Left hindlimb (tissue), 1 donor: ENCODE data around the gene MID1.

Source experiments
- DNase-seq: peaks from one replicate; pipeline ENCODE4 v3.0.0-alpha.2; 2018

MID1 gene

DNA sequence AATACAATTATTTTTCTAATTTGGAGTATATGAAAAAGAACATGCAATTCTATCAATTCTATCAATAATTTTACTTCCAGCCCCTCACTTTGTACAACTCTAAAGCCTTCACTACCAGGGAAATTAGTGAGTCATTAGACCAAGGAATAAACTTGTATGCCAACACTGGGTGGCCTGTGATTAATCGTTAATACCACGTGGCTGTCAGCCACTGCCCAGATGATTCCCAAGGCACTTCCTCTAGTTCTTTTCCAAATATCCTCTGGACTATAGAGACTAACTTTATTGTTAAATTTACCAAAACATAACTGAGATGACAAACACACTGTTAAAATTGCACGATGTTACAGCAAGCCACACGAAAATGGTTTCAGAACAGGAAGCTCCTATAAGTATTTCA lies 45.7 kb downstream of the MID1 start:
- DNase-seq: no peak

GRCh38 chrX:10571260-10571659 lies 49.1 kb downstream of the MID1 start:
- no peak for DNase-seq

GRCh38 chrX:10570601-10571000 lies 49.8 kb downstream of the MID1 start:
- no peak for DNase-seq

GRCh38 chrX:10569946-10570345 lies 50.4 kb downstream of the MID1 start:
- DNase-seq: no peak

GRCh38 chrX:10568428-10568827 lies 52.0 kb downstream of the MID1 start:
- no peak for DNase-seq

DNA sequence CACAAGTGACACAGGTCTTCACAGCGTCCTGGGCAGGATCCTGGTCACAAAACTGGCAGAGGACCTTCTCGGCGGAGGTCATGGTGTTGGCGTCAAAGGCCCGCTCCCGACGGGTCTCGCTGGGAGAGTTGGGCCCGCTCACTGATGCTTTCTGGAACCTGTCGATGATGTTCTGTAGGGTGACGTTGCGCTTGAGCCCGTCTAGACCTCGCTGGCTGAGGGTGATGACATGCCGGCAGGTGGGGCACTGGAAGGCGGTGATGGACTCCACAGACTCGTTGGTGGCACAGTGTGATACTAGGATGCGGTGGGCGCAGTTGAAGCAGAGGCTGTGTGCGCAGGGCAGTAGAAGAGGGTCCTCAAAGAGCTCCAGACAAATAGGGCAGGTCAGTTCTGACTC lies 53.2 kb downstream of the MID1 start:
- DNase-seq: no peak

GRCh38 chrX:10566716-10567097 lies 53.7 kb downstream of the MID1 start:
- DNase-seq: no peak

DNA sequence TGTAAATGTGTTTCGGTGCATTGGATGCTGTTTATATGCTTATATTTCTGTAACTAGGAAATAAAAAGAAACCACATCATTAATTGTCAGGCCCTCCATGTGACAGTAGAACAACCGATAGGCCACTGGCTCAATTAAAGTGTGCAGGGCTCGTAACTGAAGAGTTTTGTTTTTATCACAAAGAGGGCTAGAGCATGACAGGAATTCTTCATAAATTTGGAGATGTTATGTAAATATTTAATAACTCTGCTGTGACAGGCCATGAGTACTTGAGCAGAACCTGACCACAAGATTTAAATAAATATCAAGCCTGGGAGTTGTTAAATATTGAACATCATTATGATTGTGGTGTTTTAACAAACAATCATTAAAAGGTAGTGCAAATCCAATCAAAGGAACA lies 55.9 kb downstream of the MID1 start:
- DNase-seq: no peak

DNA sequence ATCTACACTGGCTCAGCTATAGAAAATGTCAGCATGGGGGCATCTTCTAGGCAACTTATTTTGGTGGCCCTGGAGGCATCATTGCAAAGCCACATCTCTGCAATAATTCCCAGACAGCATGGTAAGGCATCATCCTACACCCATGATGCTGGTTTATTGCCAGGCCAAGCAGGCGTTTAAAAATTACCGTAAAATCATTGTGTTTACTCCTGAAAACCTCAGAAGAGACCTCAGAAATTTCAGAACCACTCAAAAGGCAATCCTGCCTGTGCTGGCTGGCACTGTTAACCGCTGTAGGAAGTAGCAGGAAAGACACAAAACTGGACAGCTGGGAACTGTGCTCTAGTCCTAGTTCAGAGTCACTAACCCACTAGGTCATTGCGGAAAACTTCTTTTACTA lies 63.2 kb downstream of the MID1 start:
- no peak for DNase-seq

GRCh38 chrX:10556405-10556804 lies 64.0 kb downstream of the MID1 start:
- no peak for DNase-seq

DNA sequence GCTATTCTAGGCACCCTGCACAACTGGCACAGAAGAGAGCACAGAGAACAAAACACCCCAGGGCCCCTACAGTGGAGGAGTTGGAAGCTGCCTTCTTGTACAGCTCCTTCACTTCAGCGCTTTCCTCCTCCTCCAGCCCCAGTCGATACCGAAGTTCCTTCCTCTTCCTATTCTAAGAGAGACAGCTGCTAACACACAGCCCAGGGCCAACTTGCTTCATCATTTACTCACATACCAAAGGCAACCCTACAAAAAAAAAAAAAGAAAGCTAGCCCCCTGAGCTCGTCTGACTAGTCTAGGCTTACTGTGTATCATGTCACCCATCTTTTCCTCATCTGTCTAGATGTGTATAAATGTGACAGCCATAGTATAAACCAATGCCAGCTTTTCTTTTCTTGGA lies 64.5 kb downstream of the MID1 start:
- no peak for DNase-seq

GRCh38 chrX:10554612-10555270 lies 65.6 kb downstream of the MID1 start:
- no peak for DNase-seq

- no peak for DNase-seq
These were observed 71.1 kb downstream of the MID1 start for GRCh38 chrX:10549280-10549679.

DNA sequence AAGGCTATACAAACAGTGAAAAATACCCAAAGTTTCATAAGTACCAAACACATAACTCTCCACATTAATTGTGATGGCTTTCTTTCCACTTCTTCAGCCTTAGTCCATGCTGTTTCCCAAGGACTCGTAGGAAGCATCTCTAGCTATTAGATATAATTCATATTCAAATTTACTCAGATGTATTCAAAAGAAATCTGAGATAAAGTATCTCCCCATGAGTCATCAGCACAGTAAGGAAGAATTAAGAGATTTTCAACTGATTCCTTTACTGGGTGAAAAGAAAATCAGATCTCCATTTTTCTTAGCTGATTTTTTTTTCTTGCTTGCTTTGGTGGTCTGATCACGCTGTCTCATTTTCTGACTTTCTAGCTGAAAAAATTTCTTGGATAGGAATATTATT lies 71.7 kb downstream of the MID1 start:
- DNase-seq: no peak

DNA sequence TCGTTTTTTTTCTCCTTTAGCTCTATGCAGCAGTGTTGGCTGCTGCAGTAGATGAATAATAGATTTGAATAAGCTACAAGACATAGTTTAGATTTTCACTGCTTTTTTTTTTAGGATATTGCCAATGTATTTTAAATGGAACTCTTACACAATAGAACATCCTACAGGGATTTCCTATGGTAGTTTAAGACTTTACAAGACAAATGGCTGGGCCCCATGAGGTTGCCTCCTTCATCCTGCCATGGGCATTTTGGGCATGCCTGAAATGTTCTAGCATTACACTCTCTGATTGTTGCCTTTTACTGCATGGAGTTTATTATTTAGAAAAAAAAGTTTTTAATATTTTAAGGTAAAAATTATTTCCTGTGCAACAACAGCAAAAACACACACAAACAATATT lies 74.5 kb downstream of the MID1 start:
- DNase-seq: no peak

DNA sequence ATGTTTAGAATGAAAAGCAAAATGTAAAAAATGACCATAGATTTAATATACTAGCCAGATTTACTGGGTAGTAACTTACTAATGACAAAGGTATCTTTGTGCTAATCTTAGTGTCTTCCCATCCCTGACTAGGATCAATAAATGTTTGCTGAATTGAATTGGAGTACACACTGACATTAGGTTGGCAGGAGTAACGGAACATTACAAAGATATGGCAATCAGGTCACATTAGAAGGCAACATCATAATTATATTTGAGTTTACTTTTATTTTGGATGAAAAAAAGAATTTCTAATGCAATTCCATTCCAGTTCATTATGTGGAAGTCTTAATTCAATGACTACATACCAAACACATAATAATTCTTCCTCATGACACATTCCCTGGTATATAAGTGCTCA lies 77.8 kb downstream of the MID1 start:
- DNase-seq: no peak

DNA sequence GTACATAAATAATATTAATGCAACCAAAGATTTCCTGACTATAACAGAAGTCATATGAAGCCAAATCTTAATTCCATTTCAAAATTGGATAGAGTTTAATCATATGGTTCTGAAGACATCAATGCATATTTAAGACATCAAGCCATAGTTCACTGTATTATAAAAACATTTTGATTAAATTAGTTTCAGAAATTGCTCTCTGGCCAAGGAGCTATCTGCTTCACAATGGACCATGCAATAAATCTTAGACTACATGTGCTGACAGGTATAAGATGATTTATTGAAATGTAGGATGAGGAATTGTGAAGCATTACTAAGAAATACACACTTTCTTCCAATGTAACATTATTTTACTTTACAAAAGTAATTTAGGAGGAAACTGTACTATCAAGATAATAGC lies 81.6 kb downstream of the MID1 start:
- DNase-seq: no peak

DNA sequence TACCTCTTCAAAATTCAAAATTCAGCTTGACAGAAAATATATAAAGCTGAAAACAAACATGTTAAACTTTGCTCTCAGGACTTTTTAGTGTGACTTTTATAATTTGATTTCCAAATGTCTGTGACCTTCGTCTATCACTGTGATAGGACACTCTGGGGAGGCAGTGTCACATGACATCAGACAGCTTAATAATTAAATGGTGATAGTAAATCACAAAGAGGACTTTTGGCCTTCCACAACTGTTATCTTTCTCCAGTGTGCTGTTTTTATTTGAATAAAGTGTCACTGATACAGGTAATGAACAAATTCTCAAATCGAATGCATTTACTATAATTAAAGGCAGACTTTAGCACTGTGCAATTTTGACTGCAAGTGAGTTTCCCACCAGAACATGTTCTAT lies 83.1 kb downstream of the MID1 start:
- no peak for DNase-seq

- no peak for DNase-seq
These were observed 83.6 kb downstream of the MID1 start for GRCh38 chrX:10536744-10537143.

- no peak for DNase-seq
These were observed 85.8 kb downstream of the MID1 start for GRCh38 chrX:10534611-10535010.

GRCh38 chrX:10533696-10534365 lies 86.6 kb downstream of the MID1 start:
- DNase-seq: no peak

DNA sequence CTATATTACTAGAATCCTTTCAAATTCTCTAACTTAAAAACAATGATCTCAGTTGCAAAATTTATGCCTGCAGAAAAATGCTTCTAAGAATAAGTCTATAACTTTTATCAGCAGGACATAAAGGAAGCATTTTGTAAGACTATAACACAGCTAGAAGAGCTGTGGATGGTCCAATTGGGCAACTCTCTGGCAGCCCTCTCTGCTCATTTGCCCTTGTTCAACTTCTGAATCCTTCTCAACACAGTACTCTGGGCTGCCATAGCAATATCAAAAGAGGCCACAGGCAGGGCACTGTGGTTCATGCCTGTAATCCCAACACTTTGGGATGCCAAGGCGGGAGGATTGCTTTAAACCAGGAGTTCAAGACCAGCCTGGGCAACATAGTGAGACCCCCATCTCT lies 88.5 kb downstream of the MID1 start:
- DNase-seq: no peak

DNA sequence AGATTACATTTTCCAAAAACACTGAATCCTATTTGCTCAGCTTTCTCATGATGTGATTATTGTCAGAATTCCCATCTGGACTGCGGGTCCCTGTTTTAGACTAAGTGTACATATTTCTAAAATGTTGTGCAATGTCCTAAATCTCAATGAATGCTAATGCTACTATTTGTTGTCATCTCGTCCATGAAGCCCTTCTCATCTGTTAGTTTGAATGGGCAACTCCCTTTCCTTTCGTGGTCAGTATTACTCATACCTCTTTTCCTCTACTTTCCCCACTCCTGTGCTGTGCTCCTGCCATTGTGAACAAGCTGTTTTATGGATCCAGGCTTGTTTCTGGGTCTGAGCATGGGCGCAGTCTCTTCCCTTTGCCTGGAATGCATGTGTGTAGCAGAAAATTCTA lies 91.0 kb downstream of the MID1 start:
- no peak for DNase-seq

DNA sequence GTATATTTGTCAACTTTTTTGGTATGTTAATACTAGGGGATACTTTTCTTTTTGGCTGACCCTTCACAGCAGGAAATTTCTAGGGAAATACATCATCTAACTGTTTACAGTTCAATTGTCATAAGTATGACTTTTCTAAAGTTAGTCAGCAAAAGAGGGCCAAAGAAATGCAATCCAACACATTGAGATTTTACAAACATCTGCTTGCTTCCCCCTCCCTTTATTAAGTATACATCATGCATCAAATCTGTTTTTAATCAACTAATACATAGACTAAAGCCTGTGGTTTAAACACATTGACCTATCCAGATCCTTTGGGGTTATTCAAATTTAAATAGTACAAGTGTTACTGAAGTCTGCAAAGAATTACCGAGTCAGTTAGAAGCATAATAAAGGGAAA lies 93.9 kb downstream of the MID1 start:
- no peak for DNase-seq
